ENCODE results near the gene HCCS. TPM values are rescaled to one million over a fixed set of nuclear protein-coding genes. Genes with fewer than 3 reads are reported as not detected.

The HCCS gene
- total RNA-seq, 1 donor from 2014 or later = 16.2 TPM

Other genes with a start within 250 kb of the HCCS start
- gene AMELX, start 182.1 kb downstream of the HCCS start, total RNA-seq = not detected in 2 replicates

All from dermis microvascular lymphatic vessel endothelial cell (primary cell).